NK-92 (cell line): ENCODE measurements around the gene WFDC1.

Source experiments
- DNase-seq: peaks from one replicate; lab custom pipeline; 2025; ENCODE audit not compliant: unreplicated experiment; lab: John Stamatoyannopoulos, UW

Gene WFDC1

GRCh38 chr16:84299734-84300440 lies 5.2 kb downstream of the WFDC1 start:
- DNase-seq, result no peak

- no peak for DNase-seq
Observed at GRCh38 chr16:84302111-84302954, 7.7 kb downstream of the WFDC1 start.

- DNase-seq, result no peak
Observed at GRCh38 chr16:84303023-84303422, 8.3 kb downstream of the WFDC1 start.

- DNase-seq, result no peak
Observed at GRCh38 chr16:84303516-84303915, 8.8 kb downstream of the WFDC1 start.

GRCh38 chr16:84306564-84306963 lies 11.9 kb downstream of the WFDC1 start:
- DNase-seq, result no peak

- no peak for DNase-seq
Observed at GRCh38 chr16:84307209-84307954, 12.7 kb downstream of the WFDC1 start.

- no peak for DNase-seq
Observed at GRCh38 chr16:84308120-84308519, 13.4 kb downstream of the WFDC1 start.

GRCh38 chr16:84310642-84311041 lies 16.0 kb downstream of the WFDC1 start:
- no peak for DNase-seq

GRCh38 chr16:84312783-84313382 lies 18.2 kb downstream of the WFDC1 start:
- no peak for DNase-seq

GRCh38 chr16:84313921-84314320 lies 19.2 kb downstream of the WFDC1 start:
- no peak for DNase-seq

- DNase-seq, result no peak
Observed at GRCh38 chr16:84314373-84314772, 19.7 kb downstream of the WFDC1 start.

GRCh38 chr16:84314814-84315213 lies 20.1 kb downstream of the WFDC1 start:
- no peak for DNase-seq

GRCh38 chr16:84315422-84315821 lies 20.7 kb downstream of the WFDC1 start:
- DNase-seq, result no peak

- DNase-seq, result no peak
Observed at GRCh38 chr16:84318091-84318975, 23.7 kb downstream of the WFDC1 start.

- DNase-seq, result no peak
Observed at GRCh38 chr16:84319146-84319760, 24.6 kb downstream of the WFDC1 start.

- no peak for DNase-seq
Observed at GRCh38 chr16:84320511-84320910, 25.8 kb downstream of the WFDC1 start.

GRCh38 chr16:84321932-84322331 lies 27.3 kb downstream of the WFDC1 start:
- DNase-seq, result no peak

- no peak for DNase-seq
Observed at GRCh38 chr16:84322749-84323148, 28.1 kb downstream of the WFDC1 start.

- no peak for DNase-seq
Observed at GRCh38 chr16:84323606-84324005, 28.9 kb downstream of the WFDC1 start.
